HG02852 (cell line): ENCODE measurements around the gene KRTAP10-8.
"Not testable (repeated sequence)": the region's sequence is repeated elsewhere in the genome, so short reads cannot be mapped to it uniquely, and the experiment has no call there.

Experiments used
- ATAC-seq: cut with Tn5 transposase; IDR thresholded peaks from one replicate; pipeline ENCODE4 v1.9.1; 2021; ENCODE audit warnings: mild to moderate bottlenecking, moderate library complexity; ENCODE audit not compliant: unreplicated experiment

Gene KRTAP10-8

GRCh38 chr21:44598061-44598460 is 13.8 kb upstream of the KRTAP10-8 start:
- ATAC-seq, result no peak

DNA sequence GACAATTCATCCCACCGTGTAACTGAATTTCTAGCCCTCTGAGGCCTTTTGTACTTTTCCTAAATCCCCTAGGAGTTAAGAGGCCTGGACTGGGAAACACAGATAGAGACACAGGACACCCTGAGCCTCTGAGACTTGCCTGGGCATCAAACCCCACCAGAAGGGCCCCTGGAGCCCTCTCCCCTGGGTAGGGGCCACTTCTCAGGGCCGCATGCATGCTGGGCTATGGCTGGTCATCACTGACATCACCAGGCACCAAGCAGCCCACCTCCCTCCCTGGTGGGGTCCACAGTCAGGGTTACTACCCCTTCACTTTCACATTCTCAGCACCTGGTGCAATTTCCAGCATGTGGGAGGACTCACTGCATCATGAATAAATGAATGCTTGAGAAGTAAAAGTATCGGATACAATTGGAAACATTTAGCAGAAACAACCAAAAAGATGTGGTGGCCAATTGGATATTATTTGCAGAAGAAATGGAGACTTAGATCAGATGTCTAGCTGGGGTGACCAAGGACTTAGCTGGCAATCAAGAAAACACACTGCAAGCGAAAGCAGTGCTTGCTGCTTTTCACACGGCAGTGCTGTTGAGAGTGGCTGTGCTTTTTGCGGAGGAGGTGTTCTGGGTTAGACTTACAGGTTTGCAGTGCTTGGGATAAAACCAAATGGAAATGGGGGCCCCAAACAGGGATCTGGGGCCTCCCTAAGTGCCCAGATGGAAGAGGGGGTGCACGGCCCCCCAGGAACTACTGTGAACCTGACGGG is 12.4 kb upstream of the KRTAP10-8 start:
- no peak for ATAC-seq

GRCh38 chr21:44600118-44600978 is 11.5 kb upstream of the KRTAP10-8 start, which contains the start of gene KRTAP10-7:
TSS of gene KRTAP10-7 (plus strand) at chr21:44600597. CDS start at chr21:44600622, 25 bp downstream.
- not testable (repeated sequence) for ATAC-seq

DNA sequence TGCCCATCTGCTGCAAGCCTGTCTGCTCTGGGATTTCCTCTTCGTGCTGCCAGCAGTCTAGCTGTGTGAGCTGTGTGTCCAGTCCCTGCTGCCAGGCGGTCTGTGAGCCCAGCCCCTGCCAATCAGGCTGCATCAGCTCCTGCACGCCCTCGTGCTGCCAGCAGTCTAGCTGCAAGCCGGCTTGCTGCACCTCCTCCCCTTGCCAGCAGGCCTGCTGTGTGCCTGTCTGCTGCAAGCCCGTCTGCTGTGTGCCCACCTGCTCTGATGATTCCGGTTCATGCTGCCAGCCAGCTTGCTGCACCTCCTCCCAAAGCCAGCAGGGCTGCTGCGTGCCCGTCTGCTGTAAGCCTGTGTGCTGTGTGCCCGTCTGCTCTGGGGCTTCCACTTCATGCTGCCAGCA is 10.8 kb upstream of the KRTAP10-8 start:
- not testable (repeated sequence) for ATAC-seq

DNA sequence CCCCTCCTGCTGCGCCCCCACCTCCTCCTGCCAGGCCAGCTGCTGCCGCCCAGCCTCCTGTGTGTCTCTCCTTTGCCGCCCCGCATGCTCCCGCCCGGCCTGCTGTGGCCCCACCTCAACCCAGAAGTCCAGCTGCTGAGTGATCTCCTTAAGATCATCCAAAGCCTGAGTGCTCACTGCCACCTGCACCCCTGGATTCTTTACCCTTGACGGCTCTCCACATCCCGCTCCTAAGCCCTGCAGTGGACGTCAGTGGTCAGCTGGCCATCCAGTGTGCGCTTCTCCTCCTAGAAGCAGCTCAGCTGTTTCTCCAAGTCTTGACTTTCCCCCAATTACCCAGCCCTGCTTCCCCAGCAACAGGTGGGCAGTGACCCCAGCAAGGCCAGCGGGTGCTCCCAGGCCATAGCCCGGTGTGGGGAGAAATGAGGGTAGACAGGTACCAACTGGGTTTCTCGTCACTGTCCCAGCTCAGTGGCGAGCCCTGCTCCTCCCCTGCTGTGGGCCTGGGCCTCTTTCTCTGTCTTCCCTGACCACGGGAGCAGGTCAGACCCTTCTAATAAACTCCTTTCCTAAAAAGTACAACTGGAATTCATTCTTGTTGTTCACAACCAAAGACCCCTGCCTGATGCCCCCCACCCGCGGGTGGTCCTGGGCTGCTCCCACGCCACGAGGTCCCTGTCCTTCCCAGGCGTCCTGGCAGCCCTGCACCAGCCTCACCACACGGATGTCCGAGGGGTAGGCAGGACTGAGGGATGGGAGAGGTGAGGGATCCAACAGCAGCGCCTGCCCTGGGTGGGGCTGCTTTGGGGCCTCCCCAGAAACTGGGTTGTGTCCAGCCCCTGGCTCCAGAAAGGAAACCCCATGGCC is 10.1 kb upstream of the KRTAP10-8 start:
- ATAC-seq, result no peak

DNA sequence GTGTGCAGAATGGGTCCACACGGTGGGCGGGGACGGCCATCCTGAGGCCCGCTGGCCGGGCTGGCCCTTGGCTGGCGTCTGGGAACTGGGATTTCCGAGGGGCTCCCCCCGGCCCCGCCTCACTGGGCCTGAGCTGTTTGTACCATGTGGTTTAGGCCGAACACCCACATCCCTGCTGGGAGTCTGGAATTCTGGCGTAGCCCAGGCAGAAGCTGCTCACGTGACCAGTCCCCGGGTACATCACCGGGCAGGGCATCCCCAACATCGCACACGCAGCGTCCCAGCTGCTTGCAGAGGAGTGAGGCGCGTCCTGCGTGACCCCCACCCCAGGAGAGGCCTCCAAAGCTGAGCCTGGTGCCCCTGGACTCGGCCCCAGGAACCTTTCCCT is 9.4 kb upstream of the KRTAP10-8 start:
- no peak for ATAC-seq

DNA sequence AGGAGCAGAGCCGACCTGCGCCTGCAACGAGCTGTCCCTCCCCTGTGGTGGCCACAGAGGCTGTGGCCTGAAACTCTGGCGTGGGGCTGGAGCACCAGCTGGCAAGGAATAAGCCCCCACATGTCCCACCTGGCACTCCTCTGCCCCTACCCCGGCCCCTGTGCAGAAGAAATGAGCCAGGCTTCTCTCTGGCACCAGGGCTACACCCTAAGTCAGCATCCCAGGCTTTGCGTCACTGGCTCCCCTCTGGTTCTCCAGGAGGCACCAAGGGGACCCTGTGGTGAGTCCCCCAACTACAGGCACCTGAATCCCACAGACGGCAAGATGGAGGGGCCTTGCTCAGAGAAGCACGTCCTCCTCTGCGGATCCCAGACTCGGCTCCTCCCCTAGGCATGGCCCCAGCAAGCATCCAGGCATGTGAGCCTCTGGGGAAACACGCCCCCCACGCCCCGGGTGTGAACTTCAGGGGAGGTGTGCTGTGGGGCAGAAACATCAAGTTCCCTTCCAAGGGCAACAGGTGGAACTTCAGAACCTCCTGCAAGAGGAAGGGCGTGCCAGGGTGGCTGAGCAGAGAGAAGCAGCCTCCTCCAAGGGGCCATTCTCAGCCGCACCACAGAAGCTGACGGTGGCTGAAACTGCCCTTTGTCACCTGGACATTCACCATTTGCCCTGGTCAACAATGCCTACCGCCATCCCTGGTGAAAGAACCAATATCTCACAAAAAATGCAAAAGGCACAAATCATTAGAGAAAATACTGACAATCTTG is 8.6 kb upstream of the KRTAP10-8 start:
- no peak for ATAC-seq

GRCh38 chr21:44603911-44604310 is 8.0 kb upstream of the KRTAP10-8 start:
- no peak for ATAC-seq

- ATAC-seq, result no peak
These were observed 5.4 kb upstream of the KRTAP10-8 start for GRCh38 chr21:44606495-44606894.

GRCh38 chr21:44609193-44609592 is 2.7 kb upstream of the KRTAP10-8 start:
- ATAC-seq, result no peak

DNA sequence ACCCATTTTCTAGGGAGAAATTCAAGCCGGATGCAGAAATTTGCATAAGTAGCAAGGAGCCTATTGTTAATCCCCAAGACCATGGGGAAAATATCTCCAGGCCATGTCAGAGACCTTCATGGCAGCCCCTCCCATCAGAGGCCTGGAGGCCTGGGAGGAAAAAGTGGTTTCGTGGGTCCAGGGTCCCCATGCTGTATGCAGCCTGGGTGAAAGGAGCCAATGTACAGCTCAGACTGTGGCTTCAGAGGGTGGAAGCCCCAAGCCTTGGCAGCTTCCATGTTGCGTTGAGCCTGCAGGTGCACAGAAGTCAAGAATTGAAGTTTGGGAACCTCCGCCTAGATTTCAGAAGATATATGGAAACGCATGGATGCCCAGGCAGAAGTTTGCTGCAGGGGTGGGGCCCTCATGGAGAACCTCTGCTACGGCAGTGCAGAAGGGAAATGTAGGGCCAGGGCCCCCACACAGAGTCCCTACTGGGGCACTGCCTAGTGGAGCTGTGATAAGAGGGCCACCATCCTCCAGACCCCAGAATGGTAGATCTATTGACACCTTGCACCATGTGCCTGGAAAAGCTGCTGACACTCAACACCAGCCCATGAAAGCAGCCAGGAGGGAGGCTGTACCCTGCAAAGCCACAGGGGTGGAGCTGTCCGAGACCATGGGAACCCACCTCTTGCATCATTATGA is 1.6 kb upstream of the KRTAP10-8 start:
- ATAC-seq, result not testable (repeated sequence)

- no peak for ATAC-seq
These were observed 328 bp upstream of the KRTAP10-8 start for GRCh38 chr21:44611551-44611950.

- ATAC-seq, result no peak
These were observed 870 bp downstream of the KRTAP10-8 start for GRCh38 chr21:44612669-44613229.

DNA sequence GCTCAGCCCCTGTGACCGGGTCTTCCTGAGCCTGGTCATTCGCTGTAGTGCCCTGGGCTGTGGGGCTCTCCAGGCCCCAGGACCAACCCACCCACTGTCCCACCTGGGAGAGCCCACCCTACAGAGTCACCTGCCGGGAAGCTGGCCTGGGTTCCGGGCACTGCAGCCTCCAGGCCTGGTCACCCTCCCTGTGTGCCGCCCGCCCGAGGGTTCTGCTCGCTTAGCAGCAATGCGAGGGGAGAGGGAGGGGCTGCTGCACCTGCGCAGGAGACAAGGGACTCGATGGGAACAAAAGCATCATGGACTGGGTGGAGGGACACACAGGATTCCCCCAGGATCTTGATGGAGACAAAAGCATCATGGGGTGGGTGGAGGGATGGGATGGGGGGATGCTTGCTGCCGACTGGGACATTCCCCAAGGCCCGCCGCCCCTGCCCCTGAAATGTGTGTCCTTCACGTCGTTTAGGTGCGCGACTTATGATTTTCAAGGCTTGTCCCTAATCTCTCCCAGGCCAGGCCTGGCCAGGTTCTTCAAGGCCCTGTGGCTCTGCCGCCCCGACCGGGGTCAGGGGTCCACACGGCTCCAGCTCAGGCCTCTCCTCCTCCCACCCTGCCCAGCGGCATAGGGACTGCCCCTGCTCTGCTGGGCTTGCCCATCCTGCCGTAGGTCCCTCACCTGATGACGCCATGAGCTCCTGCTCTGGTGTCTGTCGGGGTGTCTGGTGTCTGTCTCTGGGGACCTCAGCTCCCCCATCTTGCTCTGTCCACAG is 1.7 kb downstream of the KRTAP10-8 start:
- ATAC-seq, result no peak

- ATAC-seq, result no peak
These were observed 2.3 kb downstream of the KRTAP10-8 start for GRCh38 chr21:44614161-44614631.

DNA sequence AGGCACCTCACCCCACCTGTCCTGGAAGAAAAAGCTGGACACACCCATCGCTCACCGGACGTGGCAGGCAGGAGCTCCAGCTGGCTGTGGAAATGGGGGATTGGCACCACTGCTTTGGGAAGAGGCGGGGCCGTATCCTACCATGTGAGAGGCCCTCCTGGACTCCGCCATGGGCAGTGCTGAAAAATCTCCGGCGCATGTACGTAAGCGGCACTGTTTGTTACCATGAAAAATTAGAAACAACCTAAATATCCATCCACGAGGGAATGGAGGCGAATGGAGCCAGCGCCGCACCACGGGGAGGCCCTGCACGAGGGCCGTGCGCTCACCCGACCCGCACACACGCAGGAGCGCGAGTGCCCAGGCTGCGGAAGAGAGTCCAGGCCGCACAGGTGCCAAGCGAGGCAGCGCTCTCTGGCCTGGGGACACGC is 3.1 kb downstream of the KRTAP10-8 start:
- no peak for ATAC-seq

DNA sequence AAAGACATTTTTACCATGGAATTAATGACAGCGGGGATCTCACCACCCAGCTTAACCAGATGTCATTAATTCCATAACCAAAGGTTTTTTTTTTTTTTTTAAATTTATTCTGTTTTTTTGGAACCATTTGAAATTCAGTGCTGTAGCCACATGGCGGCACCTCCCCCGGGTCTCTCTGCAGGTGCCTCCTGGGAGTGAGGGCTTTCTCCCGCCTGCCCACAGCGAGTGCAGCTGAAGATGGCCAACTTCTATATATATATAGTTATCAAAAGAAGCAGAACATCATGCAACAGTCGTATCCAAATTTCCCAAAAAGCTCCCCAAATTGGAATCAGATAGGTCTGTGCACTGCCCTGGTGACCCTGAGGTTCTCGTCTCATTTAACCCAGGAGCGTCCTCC is 3.6 kb downstream of the KRTAP10-8 start:
- no peak for ATAC-seq

DNA sequence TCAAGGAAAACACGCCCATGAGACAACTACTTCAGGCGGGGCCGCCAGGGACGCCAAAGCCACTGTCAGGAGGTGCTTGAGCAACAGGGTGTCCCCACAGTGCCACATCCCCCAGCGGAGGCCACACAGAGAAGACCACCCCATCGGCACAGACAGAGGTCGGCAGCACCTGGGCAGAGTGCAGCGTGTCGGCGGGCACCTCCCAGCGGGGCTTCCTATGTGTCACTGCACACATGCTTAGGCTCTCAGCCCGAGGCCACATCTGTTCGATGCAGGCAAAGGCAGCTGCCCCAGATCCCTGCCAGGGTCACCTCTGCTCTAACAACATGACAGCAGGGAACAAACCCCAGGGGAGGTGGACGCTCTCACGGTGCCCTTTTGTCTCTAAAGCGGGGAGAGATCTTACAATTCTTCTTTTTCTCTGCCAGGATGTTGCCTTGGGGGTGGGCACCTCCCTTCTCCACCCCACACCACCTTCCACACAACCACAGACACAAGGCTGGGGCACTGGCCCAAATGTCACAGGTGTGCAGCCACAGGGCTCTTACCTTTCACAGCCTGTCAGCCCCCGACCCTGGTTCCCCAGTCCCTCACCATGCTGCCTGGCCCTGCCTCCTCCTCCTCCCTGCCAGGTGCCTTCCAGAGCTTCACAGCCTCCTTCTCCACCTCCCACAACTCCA is 4.2 kb downstream of the KRTAP10-8 start:
- no peak for ATAC-seq
